Ascending aorta (tissue), 2 donors: ENCODE data around the gene ZNF688. TPM values are rescaled to one million over a fixed set of nuclear protein-coding genes. Genes with fewer than 3 reads are reported as not detected.
A peak's percentile ranks its signal among the peaks of the same experiment; 100 is the strongest.

Source experiments
- DNase-seq, 2 donors: peaks; one replicate each; pipeline ENCODE4 v3.0.0-alpha.2; 2019; ENCODE audit warnings: low spot score in 2 of 2
- H3K27ac ChIP-seq, 2 donors: fragments of 200-600 bp; sonication (generic); one replicate each; pipeline ENCODE4 v1.5.1; 2016 to 2017; ENCODE audit warnings: mild to moderate bottlenecking in 1 of 2
- H3K27me3 ChIP-seq: fragments of 200-600 bp; sonication (generic); one replicate; pipeline ENCODE4 v1.5.1; 2017
- H3K36me3 ChIP-seq, 2 donors: fragments of 200-600 bp; sonication (generic); one replicate each; pipeline ENCODE4 v1.5.1; 2016
- H3K4me1 ChIP-seq, 2 donors: fragments of 200-600 bp; sonication (generic); one replicate each; pipeline ENCODE4 v1.5.1; 2016 to 2017; ENCODE audit warnings: mild to moderate bottlenecking in 1 of 2
- H3K4me3 ChIP-seq, 2 donors: fragments of 200-600 bp; sonication (generic); one replicate each; pipeline ENCODE4 v1.5.1; 2016 to 2017; ENCODE audit warnings: mild to moderate bottlenecking in 1 of 2
- H3K9me3 ChIP-seq, 2 donors: fragments of 200-600 bp; sonication (generic); one replicate each; pipeline ENCODE4 v1.5.1; 2016
- intact Hi-C: fragments of 100-400 bp; cut with DNase I; formaldehyde crosslinking; loops from one replicate; pipeline ENCODE4 v1.15.1; 2023
- total RNA-seq: library from RNA; depleted of rRNA; stranded (reverse); fragments of >200 nt; gene quantifications from one replicate; pipeline ENCODE4 v1.1.0, GENCODE V29; 2016
- TF ChIP-seq, protein P1 (sequence below), 3 experiments: fragments of 200-600 bp in 2 of 3; fragments of 450-650 bp in 1 of 3; sonication (generic) in 2 of 3; IDR thresholded peaks; one replicate each; pipeline ENCODE4 v1.5.1; 2016 to 2019; ENCODE audit warnings: antibody characterized with exemption in 3 of 3, mild to moderate bottlenecking in 1 of 3, moderate library complexity in 1 of 3

The ZNF688 gene
- total RNA-seq, 1 donor from 2014 or later = 11.3 TPM

DNA sequence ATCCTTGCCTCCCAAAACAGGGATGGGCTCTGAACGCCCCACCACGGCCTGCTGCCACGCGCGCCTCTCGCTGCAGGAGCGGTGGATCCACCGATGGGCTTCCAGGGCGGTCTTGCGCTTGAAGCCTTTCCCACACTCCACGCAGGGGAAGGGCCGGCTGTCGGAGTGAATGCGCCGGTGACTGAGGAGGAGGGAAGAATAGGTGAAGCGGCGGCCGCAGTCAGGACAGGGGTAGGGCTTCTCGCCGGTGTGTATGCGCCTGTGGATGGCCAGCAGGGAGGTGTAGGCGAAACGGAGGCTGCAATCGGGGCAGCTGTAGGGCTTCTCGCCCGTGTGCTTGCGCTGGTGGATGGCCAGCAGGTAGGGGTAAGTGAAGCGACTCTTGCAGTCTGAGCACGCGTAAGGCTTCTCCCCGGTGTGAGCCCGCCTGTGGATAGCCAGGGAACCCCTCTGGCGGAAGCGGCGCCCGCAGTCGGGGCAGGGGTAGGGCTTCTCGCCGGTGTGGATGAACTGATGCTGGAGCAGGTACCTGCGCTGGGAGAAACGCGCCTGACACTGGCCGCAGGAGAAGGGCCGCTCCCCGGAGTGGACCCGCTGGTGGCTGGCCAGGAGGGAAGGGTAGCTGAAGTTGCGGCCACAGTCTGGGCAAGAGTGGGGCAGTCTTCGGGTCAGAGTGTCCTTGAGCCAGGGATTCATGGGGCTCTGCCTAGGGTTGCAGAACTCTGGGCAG lies 11.3 kb upstream of the ZNF688 start:
- H3K36me3 ChIP-seq = peaks cover 13 to 43% of the 10 kb centered on the region in 2 donors
- no peaks in the 10 kb centered on the region for H3K9me3 ChIP-seq
- no peak overlapping the region for H3K27ac ChIP-seq
- no peak overlapping the region for H3K4me3 ChIP-seq
- H3K27me3 ChIP-seq = no peaks in the 10 kb centered on the region
- DNase-seq = no peak
- intact Hi-C loops = no loop called here
- H3K4me1 ChIP-seq = peaks cover 0 to 16% of the 10 kb centered on the region in 2 donors
- TF ChIP-seq, protein P1, sequence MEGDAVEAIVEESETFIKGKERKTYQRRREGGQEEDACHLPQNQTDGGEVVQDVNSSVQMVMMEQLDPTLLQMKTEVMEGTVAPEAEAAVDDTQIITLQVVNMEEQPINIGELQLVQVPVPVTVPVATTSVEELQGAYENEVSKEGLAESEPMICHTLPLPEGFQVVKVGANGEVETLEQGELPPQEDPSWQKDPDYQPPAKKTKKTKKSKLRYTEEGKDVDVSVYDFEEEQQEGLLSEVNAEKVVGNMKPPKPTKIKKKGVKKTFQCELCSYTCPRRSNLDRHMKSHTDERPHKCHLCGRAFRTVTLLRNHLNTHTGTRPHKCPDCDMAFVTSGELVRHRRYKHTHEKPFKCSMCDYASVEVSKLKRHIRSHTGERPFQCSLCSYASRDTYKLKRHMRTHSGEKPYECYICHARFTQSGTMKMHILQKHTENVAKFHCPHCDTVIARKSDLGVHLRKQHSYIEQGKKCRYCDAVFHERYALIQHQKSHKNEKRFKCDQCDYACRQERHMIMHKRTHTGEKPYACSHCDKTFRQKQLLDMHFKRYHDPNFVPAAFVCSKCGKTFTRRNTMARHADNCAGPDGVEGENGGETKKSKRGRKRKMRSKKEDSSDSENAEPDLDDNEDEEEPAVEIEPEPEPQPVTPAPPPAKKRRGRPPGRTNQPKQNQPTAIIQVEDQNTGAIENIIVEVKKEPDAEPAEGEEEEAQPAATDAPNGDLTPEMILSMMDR (IDR thresholded peaks at IDR 0.05) = no peak

DNA sequence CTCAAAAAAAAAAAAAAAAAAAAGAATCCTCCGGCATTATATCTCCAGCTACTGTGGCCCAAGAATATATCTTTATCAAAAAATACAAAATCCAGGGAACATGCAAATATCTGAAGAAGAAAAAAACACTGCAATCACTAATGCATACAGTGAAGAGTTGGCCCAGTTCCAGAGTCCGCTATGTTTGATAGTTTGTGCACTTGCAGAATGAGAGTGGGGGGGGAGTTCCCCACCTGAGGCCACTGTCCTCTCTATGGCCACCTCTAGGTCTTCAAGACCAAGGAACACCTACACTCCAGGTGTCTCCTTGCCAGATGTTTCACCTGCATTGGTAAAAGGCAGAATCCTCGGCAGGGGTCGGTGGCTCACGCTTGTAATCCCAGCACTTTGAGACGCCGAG lies 9.9 kb upstream of the ZNF688 start:
- peaks cover 13 to 43% of the 10 kb centered on the region in 2 donors for H3K36me3 ChIP-seq
- DNase-seq = no peak
- H3K27me3 ChIP-seq = no peaks in the 10 kb centered on the region
- no peak overlapping the region for H3K27ac ChIP-seq
- H3K4me1 ChIP-seq = peaks cover 0 to 16% of the 10 kb centered on the region in 2 donors
- H3K4me3 ChIP-seq = no peak overlapping the region
- TF ChIP-seq, protein P1 (IDR thresholded peaks at IDR 0.05) = no peak
- H3K9me3 ChIP-seq = no peaks in the 10 kb centered on the region
- intact Hi-C loops = no loop called here

- intact Hi-C loops = no loop called here
Measured at GRCh38 chr16:30574678-30575077, 3.2 kb upstream of the ZNF688 start.

GRCh38 chr16:30570636-30571444 lies 674 bp downstream of the ZNF688 start:
- Histone ChIP-seq H3K4me1 (peaks cover 13 to 21% of the 10 kb centered on the region in 2 donors), H3K27me3 (no peaks in the 10 kb centered on the region), H3K9me3 (no peaks in the 10 kb centered on the region), H3K4me3 (peak overlapping the region; percentile 83 to 92), H3K36me3 (peaks cover 0 to 3% of the 10 kb centered on the region in 2 donors), H3K27ac (peak overlapping the region; percentile 96 to 99)
- no peak for DNase-seq
- TF ChIP-seq, protein P1 (IDR thresholded peaks at IDR 0.05) = no peak
- intact Hi-C loops = loop anchor here (1.0 to 2.0 kb wide), 4 partner anchors 13 to 80 kb away; partner anchors contain the start of genes PRR14, ZNF747 and ZNF764

More at GRCh38 chr16:30574678-30575077, 3.2 kb upstream of the ZNF688 start:
- DNase-seq = no peak
- peaks cover 6 to 13% of the 10 kb centered on the region in 2 donors for H3K36me3 ChIP-seq
- H3K4me3 ChIP-seq = no peak overlapping the region
- no peaks in the 10 kb centered on the region for H3K9me3 ChIP-seq
- TF ChIP-seq, protein P1 (IDR thresholded peaks at IDR 0.05) = no peak
- H3K4me1 ChIP-seq = peaks cover 13 to 21% of the 10 kb centered on the region in 2 donors
- no peak overlapping the region for H3K27ac ChIP-seq
- no peaks in the 10 kb centered on the region for H3K27me3 ChIP-seq

DNA sequence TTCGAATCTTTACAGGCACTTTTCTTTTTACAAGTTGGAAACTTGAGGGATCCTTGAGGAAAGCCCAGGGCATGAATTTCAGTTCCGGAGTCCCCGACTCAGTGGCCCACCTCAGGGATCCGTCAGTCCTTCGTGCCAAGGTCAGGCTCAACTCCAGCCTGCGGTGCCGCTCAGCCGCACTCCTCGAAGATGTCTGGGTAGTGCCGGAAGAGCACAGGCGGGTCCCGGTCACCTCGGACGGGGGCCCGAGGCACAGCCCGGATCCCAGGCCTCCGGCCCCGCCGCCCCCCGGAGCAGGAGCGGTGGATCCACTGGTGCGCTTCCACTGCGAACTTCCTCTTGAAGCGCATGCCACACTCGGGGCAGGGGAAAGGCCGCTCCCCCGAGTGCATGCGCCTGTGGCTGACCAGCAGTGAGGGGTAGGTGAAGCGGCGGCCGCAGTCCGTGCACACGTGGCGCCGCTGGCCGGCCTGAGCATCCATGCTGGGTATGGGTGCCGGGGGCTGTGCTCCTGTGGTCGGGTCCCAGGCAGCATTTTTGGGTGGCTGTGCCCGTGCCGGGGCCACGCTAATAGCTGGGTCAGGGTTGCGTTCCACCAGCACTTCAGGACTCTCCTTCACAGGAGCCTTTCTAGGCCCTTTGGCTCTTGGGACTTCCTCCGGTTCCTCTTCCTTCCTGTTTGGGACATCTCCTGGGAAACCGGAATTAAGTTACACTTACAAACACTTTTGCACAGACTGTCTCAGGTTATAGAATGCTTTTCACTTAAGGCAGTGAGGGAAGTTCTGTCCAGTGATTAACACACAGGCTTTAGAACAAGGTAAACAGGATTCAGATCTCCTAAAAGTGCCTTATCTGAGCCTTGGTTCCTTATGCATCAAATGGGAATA lies 1.5 kb downstream of the ZNF688 start:
- Histone ChIP-seq H3K27me3 (no peaks in the 10 kb centered on the region), H3K27ac (peak overlapping the region; percentile 96 to 99), H3K4me3 (peak overlapping the region in 1 of 2 donors; percentile 92), H3K9me3 (no peaks in the 10 kb centered on the region), H3K36me3 (peaks cover 0 to 3% of the 10 kb centered on the region in 2 donors), H3K4me1 (peaks cover 13 to 21% of the 10 kb centered on the region in 2 donors)
- intact Hi-C loops = loop anchor here (2.0 kb wide), 3 partner anchors 35 to 81 kb away; partner anchors contain the start of genes PRR14 and ZNF747
- DNase-seq = no peak
- TF ChIP-seq, protein P1 (IDR thresholded peaks at IDR 0.05) = no peak
